Epidermal melanocyte (primary cell): Measurements from ENCODE around the gene HOXB9.

Experiments used
- DNase-seq: peaks from one replicate; pipeline ENCODE4 v3.0.0; 2011; ENCODE audit warnings: low spot score; ENCODE audit not compliant: insufficient read length

The HOXB9 gene

GRCh38 chr17:48597778-48598631 lies 28.2 kb downstream of the HOXB9 start:
- DNase-seq: peak; percentile 44

DNA sequence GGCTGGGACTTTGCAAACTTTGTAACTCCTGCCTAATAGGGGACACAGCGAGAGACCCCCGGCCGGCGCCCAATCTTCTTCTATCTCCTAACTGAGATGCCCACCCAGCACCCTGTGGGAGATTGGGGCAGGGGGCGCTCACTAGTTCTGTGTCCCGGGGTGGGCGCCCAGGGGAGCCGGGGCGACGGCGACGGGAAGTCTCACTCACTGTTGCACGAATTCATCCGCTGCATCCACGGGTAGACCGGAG lies 28.7 kb downstream of the HOXB9 start:
- DNase-seq: no peak

DNA sequence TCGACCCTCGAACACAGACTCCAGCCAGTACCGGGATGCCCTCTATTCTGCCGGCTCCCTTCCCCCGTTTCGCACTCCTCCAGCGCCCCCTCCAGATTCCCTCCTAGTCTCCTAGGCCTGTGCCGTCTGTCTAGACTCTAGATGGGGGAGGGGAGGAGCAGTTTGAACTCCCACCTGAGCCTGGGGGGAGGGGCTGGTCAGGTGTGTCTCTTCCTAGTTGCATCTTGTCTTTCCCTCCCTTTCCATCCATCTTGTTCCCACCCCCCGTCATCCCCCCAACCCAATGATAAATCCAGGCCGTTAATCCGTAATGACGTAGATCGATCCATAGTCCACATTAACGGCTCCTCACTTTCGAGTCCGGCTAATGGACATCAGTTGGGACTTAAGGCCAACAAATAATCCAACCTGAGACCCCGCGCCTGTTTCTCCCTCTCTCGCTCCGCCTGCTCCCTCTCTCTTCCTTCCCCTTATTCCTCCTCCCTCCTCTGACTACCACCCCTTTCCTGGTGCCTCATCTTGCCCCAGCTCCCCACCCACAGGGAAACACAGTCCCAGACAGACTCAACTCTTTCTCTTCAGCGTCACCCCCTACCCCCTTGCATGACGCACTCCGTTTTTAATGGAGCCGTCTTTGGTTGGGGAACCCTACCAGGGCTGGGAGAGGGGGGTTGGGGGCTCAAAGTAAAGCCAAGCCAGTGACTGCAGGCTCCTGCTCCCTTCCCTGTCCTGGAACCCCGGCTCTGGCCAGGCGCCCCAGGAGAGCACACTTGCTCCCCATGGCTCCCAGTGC lies 29.2 kb downstream of the HOXB9 start:
- DNase-seq: no peak

DNA sequence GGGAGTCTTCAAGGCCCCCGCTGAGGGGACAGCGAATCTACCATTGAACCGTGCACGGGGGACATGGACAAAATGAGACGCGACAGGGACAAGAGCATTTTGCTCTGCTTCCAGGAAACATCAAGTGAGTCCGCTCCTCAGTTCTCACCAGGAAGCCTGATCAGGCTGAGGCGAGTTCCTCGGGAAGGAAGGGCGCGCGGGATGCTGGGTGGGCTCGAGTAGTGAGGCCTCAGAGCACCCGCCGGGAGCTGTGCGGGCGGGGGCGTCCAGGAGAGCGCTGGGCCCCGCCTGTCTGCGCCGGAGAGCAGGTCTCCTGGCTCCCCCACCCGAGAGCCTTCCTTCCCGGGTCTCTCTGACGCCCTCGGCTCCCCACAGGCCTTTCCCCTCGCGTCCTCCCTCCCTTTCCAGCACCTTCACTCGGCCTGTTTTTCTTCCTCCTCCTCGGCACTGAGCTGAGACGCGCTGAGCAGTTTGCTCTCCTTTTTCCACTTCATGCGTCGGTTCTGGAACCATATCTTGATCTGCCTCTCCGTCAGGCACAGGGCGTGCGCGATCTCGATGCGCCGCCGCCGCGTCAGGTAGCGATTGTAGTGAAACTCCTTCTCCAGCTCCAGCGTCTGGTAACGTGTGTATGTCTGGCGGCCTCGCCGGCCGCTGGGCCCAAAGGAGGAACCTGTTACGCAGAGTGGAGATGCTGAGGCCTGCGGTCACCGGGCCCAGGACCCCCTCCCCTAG lies 30.0 kb downstream of the HOXB9 start:
- DNase-seq: no peak

DNA sequence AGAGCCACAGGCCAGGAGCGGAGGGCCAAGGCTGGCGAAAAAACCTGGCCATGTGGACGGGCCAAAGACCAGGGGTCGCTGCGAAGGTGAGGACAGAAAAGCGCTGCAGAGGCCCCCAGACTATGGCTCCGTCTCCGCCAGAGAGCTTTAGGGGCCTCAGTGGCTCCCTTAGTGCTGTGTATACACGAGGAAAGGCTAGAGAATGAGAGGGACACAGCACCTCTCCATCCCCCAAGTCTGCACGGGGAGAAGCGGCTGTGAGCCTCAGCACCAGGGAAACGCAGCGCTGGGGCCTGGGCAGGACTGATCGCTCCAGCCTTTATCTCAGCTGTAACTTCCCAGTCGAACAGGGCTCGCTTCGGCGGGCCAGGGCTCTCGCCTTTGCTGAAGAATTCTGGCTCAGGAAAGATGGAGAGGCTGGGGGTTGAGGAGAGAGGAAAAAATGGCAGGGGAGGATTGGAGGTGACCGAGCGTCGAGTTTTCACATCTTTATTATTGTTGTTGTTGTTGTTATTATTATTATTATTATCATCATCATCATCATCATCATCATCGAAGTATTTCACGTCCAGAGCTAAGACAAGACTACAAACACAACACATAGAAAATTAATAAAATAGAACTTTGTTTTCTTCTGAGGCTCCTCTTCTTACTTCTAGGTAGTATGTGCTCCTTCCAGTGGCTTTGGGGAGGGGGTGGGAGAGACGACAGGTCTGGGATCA lies 30.7 kb downstream of the HOXB9 start:
- DNase-seq: no peak

GRCh38 chr17:48594538-48595277 lies 31.4 kb downstream of the HOXB9 start:
- no peak for DNase-seq

DNA sequence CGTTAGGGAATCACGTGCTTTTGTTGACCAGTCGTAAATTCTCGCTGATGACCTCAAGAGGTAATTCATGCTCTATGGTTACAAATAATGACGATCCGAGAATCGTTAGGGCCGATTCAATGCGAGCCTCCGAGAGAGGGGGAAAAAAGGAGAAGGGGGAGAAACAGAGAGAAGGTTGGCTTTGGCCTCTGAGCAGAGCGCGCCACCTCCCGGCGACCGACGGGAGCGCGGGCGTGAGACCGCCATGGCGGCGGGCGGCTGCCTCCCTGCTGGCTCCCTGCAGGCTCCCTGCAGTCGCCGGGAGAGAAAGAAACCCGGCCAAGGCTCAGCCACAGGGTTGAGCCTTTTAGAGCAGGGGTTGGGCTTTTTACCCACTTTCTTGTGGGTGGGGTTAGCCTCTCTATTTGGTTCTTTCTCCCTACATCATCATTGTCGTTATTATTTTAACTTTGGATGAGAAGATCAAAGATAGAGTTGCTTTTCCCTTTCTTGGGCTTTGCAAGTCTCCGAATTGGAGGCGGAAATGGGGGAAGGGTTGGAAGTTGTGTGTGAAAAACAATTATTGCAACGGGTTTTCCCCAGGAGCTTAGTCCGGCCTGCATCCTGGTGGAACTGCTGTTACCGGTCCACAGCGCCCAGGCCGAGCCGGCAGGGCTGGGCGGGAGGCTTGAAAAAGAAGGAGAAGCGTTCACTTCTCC lies 32.2 kb downstream of the HOXB9 start:
- peak; percentile 95 for DNase-seq

- no peak for DNase-seq
These were observed 32.9 kb downstream of the HOXB9 start, which contains the start of gene HOXB5 for GRCh38 chr17:48593126-48593829. Gene HOXB5, minus strand, starts transcription at chr17:48593779. Its CDS starts 97 bp downstream, at chr17:48593682.

DNA sequence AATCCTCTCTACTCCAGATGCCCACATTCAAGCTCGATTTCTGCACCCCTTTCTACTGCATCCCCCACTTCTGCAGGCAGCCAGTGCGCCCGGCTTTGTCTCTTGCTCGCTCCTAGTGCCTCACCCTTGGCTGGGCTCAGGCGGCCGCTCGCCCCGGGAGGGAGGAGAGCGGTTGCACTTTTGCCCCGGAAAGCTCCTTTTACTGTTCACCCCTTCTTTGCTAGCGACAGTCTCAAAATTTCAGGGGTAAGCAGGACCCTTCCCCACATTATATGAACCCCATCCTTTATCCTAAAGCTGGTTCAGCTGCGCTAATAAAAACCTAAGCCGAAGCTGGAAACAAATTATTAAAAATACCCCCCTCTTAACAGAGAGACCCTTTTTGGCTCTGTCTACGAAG lies 33.6 kb downstream of the HOXB9 start:
- no peak for DNase-seq

DNA sequence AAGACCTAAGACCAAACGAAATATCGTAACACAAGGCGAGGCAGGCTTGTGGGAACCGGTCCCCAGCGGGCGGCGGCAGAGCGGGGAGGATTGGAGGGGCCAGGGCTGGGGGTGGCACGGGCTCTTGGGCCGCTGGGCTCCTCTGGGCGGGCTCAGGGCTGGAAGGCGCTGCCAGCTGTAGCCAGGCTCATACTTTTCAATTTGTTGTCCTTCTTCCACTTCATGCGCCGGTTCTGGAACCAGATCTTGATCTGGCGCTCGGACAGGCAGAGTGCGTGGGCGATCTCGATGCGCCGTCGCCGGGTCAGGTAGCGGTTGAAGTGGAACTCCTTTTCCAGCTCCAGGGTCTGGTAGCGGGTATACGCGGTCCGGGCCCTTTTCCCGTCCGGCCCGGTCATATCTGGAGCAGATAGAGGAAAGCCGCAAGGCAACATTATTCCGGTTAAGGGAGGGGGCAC lies 34.1 kb downstream of the HOXB9 start:
- DNase-seq: no peak

GRCh38 chr17:48591255-48592056 lies 34.7 kb downstream of the HOXB9 start:
- DNase-seq: no peak

GRCh38 chr17:48590607-48591161 lies 35.5 kb downstream of the HOXB9 start:
- no peak for DNase-seq

DNA sequence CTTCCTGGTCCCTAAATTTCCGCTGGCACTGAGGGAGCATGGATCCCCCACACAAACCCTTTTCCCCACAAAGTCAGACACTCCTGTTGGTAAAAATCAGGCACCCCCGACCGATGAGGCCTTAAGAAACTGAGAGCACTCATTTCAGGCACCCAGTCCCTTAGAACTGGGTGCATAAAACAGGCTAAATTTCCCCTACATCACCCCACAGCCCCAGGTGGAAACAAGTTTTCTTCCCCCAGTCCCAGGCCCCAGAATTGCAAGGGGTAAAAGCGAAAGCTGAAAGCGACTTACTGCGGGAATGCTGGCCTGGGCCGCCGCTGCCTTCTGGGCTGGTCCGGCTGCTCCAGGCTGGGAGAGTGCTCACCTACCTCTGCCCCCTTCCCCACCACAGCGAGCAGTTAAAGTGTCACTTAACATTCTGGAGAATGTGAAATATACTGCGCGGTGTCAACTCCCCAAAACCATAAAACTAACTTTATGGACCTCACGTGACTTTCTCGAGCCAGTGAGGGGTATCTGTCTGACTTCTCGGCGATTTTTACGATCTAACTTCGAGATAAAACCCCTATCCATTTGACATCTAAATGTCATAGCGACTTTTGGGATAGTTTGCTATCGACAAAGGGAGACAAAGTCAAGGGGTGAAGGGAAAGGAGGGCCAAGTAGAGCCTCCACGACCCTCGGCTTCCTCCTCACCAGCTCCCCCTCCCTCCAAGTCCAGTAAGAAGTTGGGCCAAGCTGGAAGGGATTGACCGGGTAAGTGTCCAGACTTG lies 36.1 kb downstream of the HOXB9 start, which contains the start of gene HOXB3:
HOXB3 (minus strand) TSS at position 411 of the 776 bp plus-strand sequence. CDS start 37,767 bp downstream, outside the sequence.
- DNase-seq: no peak

DNA sequence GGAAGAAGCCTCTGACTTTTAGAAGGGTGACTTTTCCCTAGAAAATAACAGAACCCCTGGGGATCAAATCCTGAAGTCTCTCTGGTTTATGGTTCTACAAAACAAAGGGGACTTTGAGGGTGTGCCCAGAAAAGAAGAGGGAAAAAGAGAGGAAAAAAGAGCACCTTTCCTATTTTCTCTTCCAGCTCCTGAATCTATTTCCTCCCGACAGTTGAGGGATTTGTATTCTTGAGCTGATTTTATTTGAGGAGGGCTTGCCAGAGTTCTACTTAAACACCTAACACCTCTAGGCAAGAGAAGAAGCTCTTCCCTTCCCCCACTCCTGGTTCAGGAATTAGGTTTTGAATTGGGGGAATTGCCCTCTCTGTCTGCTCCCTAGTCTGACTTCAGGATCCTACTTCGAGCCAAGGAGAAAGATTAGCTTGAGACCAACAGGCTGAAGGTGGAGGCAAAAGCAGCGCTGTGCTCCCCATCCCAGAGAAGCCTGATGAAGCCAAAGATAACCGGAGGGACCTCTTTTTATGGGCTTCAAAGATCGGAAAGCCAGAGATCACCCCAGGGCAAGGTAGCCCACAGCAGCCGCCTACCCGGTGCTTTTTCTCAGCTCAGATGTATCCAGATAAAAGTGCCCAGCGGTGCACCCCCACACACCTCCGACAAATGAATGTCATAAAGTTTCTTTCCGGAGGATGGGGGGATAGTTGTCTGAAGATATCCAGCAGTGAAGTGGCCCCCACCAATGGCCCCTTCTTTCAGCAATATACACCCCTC lies 36.9 kb downstream of the HOXB9 start:
- no peak for DNase-seq

DNA sequence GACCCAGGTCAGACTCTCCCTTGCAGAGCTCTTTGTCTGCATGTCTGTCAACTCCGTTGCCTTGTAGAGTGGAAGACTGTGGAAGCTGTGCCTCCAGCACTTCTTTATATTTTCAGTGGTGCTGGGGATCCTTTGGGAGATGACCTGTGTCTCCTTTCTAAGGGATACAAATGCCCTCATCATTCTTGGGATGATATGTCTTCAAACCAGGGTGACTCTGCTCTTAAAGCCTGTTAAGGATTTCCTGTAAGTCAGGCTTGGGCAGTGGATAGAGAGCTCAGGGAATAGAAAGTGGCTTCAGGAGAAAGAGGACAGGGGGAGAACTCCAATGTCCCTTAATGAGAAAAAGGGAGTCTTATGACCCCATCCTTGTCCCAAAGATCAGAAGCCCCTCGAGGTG lies 37.6 kb downstream of the HOXB9 start:
- DNase-seq: no peak

GRCh38 chr17:48588074-48588415 lies 38.1 kb downstream of the HOXB9 start:
- DNase-seq: no peak
